ENCODE data around the gene PCNX2.
"Not testable (repeated sequence)": the region's sequence is repeated elsewhere in the genome, so short reads cannot be mapped to it uniquely, and the experiment has no call there.

PCNX2 gene

DNA sequence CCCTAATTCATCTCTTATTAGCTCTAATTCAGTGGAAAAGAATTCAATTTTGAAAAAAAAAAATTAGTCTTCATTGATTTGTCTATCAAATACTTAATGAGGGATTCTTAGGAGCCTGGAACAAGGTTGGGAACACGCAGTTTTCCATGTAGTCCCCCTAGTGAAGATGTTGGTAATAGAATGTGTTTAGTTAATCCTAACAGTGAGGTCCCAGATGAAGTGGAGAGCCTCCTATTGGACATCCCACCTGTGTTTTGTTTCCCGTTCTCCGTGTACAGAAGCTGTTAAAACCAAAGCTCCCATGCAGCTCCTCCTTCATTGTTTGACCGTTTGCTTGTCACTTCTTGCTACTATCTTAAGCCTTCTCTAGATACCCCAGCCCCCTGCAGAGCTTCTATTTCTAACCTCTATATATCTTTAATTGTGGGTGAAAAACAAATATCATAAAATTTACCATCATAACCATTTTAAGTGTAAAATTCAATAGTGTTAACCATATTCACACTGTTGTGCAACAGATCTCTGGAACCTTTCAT is 67.5 kb downstream of the PCNX2 start:
- DNase-seq: no peak

DNA sequence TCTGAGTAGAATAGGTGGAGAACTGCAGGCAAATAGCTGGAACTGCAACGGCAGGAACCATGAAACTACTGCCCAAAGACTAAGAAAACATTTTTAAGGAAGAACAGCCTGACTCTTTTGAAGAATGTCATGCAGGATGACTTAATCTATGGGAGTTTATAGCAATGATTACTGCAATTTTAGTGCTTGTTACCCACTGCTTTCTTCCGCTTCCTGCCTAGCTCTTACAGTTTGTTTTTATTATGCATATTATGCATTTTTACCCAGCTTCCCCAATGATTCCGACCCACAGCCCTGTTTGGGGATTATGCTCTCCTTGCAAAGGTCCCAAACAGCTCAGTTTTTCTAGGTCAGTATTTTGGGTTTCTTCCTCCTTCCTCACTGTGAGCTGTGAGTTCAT is 71.2 kb downstream of the PCNX2 start:
- no peak for DNase-seq

DNA sequence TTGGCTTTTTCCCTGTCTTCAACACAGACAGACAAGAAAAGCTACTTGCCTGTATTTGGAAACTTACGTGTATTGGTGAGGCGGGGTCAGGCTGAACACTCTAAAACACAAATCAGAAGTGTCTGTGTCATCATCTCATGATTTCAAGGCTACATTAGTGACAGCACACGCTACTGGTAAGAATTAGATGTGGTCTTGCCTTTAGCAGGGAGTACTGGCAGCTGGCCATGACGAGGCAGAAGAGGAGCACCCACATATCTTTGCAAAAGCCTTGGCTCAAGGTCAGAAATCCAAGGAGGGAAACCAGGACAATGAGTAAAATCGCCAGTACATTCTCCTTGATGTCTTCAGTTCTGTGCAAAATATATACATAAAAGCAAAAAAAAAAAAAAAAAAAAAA is 77.7 kb downstream of the PCNX2 start:
- no peak for DNase-seq

DNA sequence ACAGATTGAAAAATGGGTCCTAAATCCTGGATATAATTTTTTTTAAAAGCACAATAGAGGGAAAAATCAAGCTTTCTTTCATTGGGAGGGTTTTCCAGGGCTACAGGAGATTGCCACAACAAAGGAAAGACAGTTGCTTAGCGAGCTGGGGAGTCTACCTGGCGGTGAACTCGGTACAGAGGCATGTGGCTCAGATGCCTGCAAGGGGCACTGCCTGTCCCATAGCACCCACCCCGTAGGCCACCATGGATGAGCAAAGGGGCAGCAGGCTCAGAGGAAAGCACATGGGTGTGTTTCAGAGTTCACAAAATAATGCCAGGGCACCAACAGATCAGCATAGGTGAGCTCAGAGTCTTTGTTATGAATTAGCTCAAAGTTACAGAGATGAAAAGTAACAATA is 79.5 kb downstream of the PCNX2 start:
- DNase-seq: no peak

DNA sequence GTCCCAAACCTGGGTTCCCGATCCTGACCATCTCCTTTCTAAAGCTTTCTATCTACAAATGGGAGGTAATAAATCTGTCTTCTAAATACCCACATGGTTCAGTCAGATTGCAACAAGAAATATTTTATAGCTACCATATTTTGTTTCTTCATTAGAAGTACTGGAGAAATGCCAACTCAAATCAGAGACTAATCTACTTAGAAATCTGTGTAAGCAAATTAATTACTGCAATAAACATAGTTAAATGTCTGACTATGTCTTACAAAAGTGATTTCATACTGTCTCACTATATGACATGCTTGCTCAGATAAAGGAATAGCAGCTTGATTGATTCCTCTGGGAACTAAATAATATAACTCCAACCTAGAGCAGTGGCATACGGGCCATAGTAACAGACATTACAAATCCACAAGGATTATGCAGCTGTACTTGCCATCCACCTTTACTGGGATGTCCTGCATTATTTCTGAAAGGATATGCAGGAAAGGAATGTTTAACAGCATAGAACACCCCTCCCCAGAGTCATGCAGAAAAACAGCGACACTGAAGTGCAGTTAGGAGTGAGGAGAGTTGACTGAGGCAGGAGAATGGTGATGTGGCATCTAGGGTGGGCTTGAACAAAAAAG is 80.3 kb downstream of the PCNX2 start:
- no peak for DNase-seq

DNA sequence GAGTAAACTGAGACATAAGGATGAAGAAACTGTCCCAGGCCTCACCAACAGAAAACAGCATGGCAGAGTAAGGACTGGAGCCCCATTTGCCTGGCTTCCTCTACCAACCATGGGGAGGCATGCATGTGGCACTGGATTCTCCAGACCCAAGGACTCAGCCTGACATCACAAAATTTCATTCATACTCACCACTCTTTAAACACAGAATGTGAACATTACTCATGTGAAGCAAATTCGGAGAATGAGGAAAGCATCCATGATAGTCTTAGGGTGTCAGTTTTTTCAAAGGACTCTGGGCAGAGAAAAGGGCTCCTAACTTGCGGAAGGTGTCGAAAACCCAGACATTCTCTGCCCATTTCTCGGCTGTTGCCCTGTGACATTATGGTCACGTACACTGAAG is 83.9 kb downstream of the PCNX2 start:
- peak; percentile 7 for DNase-seq

DNA sequence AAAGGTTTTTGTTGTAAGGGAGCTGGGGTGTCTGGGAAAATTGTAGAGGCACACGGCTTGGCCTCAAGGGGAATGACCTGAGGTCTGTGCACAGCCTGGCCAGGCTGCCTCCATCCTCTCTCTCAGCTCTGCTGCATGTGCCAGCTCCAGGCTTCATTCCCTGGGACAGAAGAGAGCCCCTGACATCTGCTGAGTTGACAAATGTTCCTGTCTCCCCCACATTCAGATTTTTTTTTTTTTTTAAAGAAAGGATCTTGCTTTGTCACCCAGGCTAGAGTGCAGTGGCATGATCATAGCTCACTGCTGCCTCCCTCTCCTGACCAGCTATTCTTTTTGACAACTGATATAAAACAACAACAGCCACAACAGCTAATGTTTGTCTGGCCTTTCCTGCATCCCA is 84.4 kb downstream of the PCNX2 start:
- DNase-seq: no peak

DNA sequence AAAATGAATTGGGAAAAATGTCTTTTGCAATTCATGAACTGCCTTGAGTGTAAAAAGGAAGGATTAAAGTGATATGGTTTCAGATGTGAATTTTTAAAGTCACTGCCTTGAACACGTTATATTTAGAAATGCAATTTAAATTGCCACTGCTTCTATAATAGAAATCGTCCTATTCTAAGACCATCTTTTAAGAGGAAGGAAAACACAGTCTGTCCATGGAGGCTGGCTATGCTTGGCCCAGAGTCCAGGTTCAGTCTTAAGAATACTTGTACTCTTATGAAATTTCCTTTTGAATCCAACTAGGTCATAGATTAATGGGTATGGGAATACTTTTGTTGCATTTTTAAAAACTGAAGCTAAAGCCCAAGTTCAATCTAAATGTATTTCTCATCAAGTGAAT is 86.0 kb downstream of the PCNX2 start:
- no peak for DNase-seq

DNA sequence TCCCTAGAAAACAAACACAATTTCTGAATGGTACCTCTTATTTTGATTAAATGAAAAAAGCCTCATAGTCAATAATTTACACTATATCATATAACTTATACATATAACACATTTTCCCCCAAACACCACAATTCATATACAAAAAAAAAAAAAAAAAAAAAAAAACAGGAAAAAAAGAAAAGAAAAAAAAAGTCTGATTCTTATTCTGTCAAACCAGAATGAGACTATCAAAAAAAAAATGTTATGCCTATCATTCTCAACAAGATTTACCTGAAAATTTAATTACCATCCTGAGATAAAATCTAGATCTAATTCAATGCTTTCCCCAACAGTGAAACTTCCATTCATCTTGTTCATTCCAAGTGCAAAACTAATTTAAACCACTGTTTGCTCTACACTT is 86.8 kb downstream of the PCNX2 start:
- DNase-seq: no peak

DNA sequence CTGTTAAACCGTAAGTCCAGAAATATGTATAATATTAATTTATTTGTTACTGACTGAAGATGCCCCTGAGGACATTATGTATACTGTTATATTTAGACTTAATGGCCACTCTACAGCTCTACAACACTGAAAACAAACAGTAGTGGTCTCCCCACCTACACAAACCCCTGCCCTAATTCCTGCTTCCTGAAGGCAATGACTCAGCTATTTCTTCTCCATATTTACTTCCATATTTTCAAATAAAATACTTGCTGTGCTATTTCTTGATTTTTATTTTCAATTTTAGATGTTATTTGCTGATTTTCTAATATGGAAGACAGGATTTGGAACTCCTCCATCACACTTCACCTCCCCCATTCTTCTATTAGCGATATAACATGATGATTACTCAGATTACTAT is 97.6 kb downstream of the PCNX2 start:
- DNase-seq: no peak

DNA sequence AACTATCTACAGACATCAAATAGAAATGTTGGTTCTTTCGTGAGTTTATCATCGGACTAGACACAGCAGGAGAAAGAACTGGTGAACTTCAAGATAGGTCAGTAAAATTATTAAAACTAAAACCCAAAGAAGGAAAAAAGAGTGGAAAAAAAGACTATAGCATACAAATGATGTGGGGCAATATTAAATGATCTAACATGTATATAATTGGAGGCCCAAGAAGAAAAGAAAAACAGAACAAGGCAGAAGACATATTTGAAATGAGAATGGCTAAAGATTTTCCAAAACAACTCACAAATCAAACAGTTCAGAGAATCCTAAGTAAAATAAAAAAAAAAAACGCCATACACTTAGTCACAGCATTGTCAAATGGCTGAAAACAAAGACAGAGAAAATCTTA is 101.8 kb downstream of the PCNX2 start:
- no peak for DNase-seq

DNA sequence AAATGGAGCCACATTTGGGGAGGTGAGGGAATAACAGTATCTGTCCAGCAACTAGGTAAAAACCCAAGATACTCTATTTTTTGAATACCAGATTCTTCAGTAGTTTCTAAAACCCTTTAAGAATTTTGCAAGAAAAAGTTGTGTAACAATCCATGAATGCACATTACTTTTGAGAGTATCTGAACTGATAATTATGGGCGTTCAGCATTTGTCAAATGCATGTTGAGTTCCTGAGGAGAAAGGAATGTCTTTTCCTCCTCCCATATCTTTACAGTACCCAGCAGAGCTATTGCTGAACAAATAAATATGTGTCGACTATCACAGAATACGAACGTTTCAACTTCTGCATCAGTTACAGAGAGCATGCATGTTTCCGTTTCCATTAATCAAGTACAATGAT is 104.5 kb downstream of the PCNX2 start:
- no peak for DNase-seq

DNA sequence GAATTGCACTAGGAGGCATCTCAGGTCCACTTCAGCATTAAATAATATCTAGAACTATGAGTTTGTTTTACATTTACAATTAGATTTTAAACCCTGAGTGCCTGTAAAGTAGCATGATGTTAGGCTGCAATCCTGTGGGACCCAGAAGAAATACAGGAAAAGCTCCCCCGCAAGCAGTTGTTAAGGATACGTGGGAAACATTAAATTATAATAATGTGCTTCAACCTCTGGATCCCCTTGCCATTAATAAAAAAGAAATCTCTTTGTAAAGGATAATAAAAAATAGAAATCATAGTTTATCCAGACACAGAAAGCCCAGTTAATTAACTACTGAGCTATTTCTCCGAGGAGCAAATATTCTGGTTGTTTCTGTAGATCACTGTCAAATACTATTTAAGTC is 106.0 kb downstream of the PCNX2 start:
- no peak for DNase-seq

DNA sequence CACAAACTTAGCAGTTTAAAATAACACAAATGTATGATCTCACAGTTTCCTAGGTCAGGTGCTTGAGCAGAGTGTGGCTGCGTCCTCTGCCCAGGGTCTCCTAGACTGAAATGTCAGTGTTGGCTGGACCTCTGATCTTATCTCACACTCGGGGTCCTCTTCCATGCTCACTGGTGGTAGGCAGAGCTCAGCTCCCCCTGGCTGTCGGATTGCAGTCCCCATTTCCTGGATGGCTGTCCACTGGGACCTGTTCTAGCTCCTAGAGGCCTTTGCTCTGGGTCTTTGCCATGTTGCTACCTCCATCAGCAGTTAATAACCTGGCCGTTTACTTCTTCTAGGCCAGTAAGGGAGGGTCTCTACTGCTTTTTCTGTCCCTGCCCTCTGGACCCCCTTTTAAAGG is 107.5 kb downstream of the PCNX2 start:
- no peak for DNase-seq

DNA sequence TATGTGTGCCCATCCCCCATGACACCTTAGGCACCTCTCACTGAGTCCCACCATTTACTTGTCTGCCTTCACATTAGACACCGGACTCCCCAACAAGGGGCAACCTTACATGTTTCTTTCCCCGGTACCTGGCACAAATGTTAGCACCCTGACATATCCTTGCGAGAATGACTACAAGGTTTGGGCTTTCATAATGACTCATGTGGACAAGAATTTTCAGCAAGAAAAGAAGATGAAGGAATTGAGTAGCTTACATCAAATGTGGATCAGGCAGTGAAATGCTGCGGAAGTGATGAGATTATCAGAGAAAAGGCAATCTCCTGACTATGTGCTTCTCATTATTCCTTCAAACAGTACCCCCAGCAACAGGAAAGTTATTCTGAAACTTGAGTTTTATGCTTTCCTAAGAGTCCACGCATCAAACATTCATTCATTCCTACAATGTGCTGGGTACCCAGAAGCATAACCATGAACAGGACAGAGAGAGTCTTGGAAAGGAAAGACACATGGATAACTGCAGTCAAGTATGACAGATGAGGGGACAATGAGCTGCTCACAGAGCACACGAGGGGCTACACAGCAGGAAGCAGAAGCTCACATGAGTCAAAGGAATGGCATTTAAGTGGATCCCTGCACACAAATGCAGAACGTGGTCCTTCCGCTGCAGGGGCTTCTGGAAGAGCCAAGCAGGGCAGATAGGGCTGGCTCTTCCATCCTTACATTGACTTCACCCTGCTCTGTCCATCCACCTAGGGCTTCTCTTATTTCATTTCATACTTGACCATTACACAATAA is 112.1 kb downstream of the PCNX2 start:
- DNase-seq: peak; percentile 47

DNA sequence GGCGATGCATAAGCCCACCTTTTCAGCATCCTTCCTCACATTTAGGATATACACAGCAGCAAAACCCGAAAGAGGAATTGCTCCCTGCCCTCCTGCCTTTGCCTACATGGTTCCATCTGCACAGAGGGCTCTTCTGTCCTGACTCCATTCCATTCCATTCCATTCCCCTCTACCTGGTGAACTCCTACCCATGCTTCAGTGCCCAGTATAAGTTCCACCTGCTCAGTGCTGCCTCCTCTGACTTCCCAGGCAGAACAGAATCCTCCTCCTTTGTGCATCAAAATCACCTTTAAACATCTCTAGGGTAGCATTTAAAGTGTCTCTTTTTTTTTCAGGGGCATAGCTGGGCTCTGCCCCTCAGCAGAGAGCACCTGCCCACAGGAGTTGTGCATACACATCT is 112.9 kb downstream of the PCNX2 start:
- no peak for DNase-seq

DNA sequence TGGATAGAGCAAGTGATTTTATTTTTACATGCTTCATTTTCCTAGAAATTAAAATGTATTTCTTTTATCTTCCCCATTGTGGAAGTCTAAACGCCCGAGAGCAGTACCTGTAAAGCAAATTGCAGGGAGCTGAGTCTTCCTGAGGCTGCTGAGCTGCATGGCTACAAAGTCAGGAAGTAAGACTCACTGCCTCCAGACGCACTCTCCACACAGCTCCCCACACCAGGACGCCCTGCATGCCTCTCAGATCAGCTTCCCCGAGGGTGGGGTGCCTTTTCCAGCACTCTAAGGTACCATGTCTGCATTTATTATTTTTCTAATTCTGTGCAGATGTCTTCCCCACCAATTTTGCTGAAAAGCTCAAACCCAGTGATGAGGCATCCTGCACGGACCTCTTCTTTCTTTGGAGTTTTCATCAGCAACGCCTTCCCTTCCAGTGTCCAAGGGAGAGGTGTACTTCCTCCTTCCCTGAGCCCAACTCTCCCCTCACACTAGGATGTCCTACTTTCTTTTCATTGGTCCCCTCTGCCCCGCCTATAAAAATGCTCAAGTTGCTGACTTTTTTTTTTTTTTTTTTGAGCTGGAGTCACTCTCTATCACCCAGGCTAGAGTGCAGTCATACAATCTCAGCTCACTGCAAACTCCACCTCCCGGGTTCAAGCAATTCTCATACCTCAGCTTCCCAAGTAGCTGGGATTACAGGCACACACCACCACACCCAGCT is 114.7 kb downstream of the PCNX2 start:
- DNase-seq: no peak

DNA sequence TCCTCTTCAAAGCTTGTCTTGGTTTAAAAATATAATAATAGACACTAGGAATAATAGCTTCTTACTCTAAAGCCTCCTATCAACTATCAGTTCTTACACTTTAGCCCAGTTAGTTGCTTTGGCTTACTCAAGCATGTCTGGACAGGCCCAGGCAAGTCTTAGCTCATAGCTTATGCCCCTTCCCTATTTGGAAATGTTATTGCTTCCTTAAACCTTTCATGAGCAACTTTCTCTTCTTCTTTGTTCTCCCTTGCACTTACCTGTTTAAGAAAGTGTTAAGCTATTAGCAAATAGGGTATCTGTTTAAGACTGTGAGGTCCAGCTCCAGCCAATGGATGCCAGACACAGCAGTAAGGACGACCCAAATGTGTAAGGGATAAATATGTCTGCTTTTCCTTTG is 115.9 kb downstream of the PCNX2 start:
- DNase-seq: not testable (repeated sequence)

DNA sequence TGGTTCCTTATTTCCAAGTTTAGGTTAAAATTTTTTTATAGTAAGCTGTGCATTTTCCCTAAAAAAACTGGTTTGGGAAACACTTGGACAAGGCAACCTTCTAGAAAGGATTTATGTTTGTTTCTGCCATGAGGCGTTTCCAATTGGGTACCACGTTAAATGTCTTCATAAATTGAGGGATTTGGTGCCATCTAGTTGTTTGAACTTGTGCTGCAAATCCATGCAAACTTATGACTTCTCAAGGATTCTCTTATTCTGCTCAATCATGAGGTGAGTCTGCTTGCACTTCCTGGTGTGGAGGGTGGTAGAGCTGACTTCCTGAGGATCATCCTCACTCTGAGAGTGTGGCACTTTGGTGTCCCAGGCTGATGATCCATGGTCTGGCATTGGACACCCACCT is 123.3 kb downstream of the PCNX2 start:
- peak; percentile 19 for DNase-seq

DNA sequence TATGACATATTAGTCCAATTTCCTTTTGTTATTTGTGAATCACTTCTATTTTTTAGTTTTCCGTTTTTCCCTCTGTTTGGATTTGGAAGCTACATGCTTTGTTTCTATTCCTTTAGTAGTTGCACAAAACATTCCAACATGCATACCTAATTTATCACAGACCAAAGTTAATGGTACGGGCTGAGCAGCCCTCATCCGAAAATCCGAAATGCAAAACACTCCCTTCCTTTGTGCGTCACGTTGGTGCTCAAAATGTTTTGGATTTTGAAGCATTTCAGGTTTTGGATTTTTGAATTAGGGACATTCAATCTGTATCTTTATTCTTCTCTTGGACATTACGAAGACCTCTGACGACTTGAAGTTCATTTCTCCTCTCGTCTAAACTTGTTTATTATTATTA is 124.8 kb downstream of the PCNX2 start:
- DNase-seq: no peak

DNA sequence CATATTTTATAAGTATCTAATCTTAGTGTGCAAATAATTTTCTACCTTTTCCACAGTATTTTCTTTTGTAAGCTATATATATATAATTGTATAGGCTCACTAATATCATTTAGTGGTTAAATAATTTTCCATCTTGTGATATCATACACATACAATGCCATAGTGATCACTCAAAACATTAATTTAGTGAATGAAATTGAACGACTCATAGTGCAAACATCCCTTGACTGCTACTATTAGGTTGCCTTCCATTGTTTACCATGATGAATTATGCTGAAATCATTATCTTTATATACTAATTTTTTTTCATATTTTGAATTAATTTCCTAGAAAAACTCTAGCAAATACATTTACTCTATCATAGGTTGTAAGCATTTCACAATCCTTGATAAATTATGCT is 127.1 kb downstream of the PCNX2 start:
- no peak for DNase-seq

DNA sequence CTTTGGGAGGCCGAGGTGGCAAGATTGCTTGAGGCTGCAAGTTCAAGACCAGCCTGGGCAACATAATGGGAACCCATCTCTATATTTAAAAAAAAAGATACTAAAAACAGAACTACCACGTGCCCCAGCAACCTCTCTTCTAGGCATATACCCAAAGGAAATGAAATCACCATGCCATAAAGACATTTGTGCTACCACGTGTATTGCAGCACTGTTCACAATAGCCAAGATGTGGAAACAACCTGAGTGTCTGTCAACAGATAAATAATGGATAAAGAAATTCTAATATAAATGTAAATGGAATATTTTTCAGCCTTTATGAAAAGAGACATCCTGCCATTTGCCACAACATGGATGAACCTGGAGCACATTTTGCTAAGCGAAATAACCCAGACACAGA is 128.6 kb downstream of the PCNX2 start:
- DNase-seq: no peak

DNA sequence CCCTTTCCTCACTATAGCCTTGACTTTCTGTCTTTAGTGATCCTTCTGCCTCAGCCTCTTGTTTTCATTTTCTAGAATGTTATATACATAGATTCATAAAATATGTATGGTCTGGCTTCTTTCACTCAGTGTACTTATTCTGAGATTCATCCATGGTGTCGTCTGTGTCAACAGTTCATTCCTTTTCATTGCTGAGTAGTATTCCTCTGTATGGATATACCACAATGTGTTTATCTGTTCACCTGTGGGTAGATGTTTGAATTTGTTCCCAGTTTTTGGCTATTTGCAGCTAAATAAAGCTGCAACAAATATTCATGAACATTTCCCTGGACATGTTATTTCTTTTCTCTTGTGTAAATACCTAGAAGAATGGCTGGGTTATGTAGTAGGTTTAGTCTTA is 131.8 kb downstream of the PCNX2 start:
- no peak for DNase-seq

DNA sequence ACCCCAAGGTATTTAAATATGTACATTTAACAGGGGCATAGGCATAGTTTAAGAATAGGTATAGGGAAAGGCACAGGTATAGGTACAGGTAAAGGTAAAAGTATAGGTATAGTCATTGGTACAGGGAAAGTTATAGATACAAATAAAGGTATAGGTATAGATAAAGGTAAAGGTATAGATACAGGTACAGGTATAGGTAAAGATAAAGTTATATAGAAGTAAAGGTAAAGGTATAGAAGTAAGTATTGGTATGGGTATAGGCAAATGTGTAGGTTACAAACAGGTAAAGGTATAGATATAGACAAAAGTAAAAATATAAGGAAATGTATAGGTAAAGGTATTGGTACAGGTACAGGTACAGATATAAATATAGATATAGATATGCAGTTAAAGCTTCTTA is 137.2 kb downstream of the PCNX2 start:
- no peak for DNase-seq
